Stimulated activated CD8-positive, alpha-beta memory T cell treated with anti-CD3 and anti-CD28 coated beads, Interleukin-15, amount 100 ng/mL, for 24 hours (primary cell): ENCODE results near the gene SRGAP3.

Experiments
- DNase-seq: peaks from one replicate; pipeline ENCODE4 v3.0.0-alpha.2; 2020; ENCODE audit warnings: low read depth

Gene SRGAP3

DNA sequence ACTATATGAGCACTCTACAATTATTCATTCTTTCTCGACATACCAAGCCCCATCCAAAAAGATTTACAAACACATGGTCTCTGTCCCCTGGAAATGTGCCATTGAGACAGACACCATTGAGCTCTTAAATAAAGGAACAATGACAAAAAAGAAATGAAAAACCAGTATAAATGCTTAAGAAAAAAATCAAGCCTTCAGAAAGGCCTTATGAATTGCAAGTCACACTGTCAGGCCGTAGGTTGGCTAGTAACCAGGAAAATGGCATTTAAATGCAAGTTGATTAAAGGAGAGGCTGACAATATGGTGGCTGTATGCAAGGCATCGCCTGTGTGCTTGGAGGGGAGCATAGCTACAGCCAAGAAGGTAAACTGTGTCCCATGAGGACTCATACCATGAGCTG is 49.7 kb downstream of the SRGAP3 start:
- no peak for DNase-seq

DNA sequence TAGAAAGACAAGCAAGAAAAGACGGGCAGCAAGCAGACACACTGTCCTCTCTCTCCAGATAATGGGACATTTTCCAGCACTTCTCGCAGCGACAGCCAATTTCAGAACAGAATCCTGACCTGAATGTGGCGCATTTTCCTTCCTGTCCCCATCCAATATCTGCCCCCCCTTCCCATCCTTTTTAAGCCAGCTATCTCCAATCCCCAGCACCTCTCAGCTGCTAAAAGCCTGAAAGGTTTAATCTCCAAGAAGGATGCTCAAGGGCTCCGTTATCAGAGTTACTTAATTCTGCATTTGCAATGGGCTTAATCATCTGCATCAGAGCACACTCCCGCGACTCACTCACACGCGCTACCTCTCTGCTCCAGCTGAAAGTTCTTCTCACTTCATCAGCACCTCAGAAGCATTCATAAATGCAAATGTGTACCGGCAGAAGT is 50.5 kb downstream of the SRGAP3 start:
- DNase-seq, result no peak

DNA sequence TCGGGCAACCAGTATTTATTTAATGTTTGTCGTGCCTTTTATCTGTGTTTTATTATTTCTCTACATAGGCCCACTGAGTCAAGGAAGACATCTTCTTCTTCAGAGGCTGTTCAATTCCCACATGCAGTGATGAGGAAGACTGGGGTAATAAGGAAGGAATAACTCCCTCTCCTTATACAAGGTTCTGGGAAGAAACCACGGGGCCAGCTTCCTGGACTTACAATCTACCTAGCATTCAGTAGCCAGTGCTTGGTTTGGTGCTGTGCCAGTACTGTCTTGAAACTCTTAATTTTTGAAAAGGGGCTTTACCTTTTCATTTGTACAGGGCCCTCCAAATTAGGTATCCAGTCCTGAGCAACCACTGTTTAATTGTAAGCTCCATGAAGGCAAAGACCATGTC is 51.2 kb downstream of the SRGAP3 start:
- no peak for DNase-seq

DNA sequence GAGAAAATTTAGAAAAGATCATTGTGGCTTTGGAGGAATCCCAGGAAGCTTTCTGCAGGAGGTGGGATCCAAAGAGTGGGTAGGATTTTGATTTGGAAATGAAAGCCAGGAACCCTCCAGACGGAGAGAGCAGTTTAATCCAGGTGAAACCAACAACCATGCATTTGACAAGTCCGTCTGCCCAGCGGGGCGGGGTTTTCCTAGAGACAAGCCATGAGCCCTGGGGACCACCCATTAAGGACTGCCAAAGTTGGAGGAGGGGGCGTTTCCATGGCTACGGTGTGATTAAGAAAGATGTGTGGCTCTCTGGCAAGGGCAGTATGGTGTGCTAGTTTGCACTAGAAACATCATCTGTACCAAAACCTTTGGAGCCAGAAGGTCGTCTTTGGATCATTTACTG is 53.4 kb downstream of the SRGAP3 start:
- no peak for DNase-seq

DNA sequence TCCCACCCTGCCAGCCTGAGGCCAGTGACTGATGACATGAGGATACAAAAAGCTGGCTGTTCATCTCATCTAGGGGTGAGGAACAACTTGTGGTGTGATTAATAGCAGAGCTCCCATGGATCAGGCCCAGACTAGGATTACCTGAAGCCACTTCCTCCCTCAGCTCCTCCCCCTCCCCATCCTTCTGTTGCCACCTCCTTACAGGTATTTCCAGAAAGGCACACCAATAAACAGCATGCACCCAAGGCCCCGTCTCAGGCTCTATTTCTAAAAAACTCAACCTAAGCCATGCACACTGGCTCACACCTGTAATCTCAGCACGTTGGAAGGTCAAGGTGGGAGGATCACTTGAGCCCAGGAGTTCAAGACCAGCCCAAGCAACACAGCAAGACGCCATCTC is 54.1 kb downstream of the SRGAP3 start:
- DNase-seq, result no peak

DNA sequence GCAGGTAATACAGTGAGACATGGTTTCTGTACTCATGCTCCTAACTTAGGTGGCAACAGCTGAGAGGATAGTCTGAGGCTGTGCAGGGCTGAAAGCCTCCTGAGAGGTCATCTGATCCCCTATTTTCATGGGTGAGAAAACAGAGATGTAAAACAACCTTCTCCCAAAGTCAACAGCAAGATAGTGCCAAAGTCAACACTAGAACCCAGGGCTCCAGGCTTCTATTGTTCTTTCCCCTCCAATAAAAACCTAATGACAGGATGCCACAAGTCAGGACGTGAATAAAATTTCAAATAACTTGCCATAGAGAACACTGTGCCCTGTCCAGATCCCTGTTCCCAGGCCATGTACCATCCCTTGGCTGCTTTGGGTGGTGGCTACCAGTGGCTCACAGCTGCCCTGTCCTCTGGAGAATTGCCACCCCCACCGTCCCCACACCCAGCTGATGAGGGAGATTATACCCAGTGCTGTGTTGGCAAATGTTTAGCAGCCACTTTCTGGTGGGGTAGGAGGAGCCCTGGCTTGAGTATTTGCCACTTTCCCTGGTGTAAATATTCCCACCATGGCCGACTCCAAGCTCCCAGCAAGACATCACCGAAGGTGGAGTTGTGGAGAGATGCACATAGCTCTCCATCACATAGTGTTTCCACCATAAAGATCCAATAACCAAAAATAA is 54.8 kb downstream of the SRGAP3 start:
- no peak for DNase-seq

DNA sequence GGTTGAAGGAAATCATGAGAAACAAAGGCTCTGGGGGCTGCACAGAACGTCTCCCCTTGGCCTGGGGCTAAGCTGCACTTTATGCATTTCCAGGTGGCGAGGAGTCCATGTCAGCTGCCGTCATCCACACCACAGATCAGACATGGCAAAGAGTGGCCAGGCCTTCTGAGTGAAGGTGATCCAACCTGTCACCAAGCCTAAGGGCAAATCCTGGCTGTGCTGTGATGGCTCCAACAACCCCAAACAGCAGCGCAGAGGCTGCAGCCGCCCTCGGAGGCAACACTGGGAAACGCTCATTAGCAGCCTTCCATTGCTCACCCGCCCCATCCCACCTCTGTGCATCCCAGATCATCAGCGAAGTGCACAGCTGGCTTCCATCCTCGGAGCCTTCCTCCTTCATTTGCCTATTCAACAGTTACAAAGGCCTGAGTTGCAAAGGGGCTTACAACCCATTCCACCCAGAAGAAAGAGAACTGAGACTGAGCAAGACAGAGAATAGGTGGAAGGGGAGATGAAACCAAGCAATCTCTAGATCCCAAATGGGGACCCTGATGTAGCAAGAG is 55.7 kb downstream of the SRGAP3 start:
- no peak for DNase-seq

DNA sequence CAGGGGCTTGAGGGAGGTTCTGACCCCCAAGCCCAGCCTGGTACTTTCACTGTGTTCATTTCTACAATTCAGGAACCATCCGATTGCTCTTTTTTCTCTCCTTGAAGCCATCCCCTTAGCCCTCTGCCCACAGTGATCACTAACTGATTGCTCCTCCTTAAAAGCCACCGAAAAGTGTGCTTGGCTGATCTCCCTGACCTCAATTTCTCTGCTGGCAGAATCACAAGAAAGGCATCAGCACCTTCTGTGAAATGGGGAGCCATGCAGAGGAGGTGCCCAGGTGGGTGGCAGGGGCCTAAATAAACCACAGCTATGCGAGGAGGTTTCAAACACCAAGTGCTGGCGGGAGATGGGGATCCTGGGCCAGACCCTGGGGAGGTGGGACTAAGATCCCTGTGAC is 56.2 kb downstream of the SRGAP3 start:
- DNase-seq, result no peak

DNA sequence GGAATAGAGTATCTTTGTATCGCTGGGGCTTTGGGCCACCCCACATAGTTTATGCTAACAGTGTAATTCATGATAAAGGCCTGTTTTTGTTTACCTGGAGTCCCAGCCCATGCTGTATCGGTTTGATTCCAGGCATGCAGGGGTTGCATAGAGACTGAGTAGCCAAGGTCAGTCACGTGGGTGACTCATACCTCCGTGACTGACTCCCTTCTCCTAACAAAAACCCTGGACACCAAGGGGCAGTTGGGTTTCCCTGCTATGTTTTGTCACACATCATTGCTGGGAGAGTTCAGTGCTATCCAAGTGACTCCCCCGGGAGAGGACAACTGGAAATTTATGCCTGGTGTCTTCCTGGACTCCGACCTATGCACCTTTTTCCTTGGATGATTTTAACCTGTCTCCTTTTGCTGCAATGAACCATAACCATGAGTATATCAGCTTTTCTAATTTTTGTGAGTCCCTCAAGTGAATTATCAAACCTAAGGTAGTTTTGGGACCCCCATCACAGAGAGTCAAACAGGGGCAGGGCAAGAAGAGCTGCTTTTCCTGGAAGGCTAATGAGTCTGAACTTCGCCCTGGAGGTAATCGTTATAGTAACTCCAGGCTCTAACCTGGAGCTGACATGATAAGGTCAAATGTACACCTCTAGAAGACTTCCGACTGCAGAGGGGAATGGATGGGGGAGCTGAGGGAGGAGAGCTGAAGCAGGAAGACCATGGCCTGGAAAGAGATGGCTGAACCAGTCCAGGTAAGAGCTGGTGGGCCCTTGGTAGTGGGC is 57.0 kb downstream of the SRGAP3 start:
- no peak for DNase-seq

DNA sequence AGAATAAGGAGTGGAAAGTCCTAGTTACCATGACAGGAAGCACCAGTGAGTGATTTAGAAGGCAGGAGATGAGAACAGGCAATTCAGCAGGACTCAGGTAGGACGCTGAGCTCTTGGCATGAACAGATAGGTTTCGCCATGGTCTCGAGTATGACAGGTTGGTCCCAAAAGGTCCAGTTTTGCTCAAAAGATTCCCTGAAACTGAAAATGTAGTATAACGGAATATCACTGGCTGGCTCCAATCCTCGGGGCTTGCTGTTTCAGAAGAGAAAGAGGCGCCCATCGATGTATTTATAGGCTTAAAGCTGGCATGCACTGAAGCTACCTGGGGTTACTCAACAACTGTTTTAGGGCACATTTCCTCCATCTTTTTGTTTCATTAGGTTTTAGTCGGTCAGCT is 59.2 kb downstream of the SRGAP3 start:
- DNase-seq, result no peak

DNA sequence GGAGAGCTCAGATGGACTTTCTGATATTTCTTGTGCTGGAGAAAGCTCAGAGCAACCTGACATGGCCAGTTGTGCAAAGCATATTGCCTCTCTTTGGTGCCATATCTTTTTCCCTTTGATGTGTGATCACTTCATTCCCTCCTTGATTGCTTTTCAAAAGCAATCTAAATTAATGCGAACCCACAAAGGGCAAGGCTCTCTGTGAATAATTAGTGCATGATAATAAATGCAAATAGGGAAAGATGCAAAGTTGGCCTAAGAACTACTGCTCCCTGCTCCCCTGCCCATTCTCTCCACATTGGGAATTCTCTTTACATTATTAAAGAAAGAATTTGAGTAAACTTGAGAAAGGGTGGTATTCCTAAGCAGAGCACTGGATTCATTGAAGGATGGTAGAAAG is 60.9 kb downstream of the SRGAP3 start:
- no peak for DNase-seq

DNA sequence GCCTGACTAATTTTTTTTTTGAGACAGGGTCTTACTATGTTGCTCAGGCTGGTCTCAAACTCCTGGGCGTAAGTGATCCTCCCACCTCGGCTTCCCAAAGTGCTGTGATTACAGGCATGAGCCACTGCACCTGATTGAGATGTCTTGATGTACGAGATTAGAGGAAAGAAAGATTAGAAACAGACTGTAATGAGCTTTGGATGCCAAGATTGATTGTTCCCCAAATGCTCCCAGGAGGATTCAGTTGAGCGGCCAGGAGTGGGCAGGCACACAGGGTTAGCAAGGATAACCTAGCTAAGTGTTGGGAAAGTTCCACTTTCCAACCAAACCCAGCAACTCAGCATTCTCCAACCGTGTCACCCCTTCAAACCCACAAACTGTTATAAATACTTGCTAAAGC is 63.7 kb downstream of the SRGAP3 start:
- no peak for DNase-seq

DNA sequence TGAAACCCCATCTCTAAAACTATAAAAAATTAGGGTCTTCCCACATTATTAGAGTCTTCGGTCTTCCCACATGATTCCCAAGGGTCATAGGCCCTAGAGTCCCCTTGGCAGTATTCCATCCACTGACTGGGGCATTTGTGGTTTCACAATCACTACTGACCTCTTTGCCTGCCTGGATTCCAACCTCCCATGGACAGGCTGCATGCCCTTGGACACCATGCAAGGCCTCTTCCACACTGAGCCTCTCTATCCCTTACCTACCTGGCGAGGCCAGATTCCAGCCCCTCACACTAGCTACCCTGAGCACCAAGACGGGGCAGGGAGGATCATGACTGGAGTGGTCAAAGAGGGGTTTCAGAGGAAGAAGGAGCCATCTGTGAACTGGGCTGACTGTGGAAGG is 64.4 kb downstream of the SRGAP3 start:
- no peak for DNase-seq

DNA sequence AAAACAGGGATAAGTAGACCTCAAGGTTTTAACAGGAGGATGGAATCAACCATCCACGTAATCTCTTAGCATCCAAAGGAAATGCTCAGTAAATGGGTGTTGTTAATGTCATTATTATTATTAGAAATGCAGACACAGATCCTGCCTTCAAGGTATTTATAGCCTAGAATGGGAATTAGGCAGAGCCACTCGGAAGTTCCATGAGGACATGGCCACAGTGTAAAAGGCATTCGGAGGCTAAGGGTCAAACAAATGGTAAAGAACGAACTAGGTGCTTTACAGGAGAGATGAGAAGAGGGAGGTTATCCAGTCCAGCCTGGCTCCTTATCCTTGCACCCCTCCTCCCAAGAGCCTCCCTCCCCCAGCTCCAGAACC is 65.0 kb downstream of the SRGAP3 start:
- no peak for DNase-seq

DNA sequence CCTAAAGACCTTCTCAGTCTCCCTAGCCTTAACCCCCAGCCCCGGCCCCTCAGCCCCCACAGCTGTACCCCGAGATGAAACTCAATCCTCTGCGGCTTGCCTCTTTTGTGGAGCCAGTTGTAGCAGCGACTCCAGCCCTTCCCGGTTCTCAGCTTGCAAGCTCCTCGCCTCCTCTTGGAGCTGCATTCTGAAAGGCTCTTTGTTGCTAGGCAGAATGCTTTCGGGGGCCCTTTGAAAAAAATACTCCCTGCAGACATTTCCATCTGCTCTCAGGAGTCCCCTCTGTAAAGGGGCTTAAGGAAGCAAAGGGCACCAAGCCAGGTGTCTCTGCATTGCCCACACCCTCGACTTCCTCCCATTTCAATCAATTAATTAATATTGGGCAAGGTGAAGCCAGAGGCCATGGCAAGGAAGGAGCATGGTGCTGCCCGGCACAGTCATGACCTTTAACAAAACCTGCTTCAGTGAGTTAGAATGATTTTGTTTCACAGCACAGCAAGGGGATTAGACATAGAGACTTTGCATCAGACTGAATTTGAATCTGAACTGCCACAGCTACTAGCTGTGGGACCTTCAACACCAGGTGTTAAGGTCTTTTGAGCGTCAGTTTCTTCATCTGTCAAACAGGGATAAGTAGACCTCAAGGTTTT is 65.5 kb downstream of the SRGAP3 start:
- DNase-seq, result no peak

DNA sequence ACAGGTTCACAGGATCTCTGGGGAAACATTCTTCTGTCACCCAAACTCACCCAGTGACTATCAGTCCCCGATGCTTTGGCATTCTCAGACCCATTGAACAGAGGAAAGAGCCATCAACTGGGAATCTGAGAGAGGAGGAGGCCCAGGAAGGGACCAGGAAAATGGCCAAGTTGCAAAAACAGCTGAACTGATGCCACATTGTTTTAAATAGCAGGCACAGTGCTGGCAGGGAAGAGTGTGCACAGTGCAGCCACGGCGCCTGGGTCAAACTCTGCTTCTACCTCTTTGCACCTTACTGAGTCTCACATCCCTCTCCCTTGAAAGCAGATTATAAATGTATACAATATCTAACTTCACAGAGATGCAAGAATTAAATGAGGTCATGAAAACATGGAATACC is 66.4 kb downstream of the SRGAP3 start:
- DNase-seq, result no peak

DNA sequence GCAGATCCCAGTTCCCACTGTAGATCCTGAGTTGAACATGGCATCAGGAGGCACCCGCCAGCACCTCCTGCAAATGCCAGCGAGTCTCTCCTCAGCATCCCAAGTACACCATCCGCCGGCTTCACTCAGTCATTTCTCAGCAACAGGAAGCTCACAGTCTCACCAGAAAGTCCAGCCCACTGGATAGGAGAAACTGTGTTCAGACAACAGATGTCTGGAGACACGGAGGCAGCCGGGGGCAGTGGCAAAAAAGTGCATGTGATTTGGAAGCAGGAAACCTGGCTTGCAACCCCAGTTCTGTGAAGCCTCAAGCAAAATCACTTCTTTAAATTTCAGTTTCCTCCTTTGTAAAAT is 68.7 kb downstream of the SRGAP3 start:
- no peak for DNase-seq

DNA sequence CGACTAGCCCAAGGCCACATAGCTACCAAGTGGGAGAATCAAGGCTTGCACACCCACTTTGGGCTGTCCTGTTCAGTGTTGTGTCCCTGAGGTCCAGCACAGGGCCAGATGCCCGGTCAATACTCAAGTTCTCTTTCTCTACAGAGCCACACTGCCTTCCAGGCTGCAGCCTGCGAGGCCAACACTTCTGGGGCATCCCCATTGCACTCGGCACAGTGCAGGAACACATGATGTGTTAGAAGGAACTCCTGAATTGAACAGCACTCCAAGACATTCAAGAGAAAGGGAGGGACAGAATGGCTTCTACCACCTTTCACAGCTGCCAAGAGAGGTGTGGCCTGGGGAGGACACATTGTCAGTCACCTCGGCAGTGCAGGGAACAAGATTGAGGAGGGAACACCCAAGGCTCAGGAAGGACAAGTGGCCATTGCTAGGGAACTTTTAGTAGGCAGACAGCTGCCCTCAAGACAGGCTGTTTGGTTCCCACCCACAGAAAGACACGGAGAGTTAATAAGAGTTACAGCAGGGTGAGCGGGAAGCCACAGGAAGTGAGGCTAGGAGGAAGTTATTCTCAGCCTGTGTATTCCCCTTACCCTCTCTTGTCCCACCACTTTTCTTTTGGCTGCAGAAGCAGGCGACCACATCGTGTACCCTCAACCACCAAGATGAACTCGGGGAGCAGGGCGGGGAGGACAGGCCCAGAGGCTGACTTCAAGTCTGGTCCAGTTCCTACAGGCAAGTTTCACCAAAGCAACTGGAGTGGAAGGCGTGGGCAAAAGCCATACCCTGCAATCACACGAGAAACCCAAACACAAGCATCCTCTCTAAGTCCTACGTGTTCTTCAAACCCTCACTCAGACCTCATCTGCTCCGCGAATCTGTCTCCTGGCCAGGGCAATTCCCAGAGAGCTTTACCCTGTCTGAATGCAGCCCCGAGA is 69.4 kb downstream of the SRGAP3 start:
- no peak for DNase-seq

DNA sequence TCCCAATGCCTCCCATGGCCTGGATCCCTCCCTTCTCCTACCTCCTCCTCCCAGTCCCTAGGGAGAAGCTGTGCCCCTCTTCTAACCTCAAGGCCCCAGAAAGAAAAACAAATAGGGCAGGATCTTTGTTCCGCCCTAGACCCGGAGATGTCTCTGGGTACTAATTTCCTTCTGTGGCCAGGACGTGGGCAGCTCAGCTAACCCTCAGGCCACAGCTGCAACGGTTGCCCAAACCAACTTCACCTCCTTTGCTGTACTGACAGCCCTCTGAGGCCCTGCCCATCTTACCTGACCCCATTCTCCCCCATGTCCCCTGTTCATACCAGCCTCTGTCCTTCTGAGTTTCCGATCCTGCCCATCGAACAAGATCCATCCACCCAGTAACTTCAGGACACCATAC is 70.7 kb downstream of the SRGAP3 start:
- DNase-seq, result no peak

DNA sequence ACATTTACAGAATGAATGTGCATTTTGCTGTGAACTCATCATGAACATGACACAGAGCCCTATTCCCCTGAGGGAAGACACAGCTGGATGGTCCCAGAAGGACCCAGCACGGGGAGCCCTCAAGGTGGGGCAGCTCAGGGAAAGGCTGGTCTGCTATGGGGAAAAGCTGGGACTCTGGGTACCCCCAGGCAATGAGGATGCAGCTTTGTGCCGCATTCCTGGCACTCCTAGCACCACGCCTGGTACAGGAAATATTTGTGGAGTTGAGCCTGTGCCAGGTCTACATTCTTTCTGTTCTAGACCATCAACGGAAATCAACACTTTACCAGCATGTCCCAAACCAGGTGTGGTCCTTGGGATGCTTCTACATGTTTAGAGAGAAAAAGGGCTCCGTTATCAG is 74.0 kb downstream of the SRGAP3 start:
- DNase-seq, result no peak

DNA sequence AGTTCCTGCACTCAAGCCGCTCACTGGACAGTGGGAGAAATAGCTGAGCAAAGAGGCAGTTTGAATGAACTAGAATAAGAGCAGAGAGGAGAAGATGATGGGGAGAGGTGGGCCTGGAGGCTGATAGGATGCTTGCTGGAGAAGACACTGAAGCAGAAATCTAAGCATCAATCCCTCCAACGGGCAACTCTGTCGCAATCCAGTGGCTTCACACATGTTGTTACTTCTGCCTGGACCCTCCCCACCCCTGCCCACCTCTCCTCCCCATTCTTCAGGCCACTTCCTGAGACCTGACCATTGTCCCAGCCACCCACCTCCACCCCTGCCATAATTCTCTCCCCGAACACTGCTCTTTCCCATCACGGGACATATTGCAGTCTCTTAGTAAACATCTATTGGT is 76.0 kb downstream of the SRGAP3 start:
- no peak for DNase-seq

DNA sequence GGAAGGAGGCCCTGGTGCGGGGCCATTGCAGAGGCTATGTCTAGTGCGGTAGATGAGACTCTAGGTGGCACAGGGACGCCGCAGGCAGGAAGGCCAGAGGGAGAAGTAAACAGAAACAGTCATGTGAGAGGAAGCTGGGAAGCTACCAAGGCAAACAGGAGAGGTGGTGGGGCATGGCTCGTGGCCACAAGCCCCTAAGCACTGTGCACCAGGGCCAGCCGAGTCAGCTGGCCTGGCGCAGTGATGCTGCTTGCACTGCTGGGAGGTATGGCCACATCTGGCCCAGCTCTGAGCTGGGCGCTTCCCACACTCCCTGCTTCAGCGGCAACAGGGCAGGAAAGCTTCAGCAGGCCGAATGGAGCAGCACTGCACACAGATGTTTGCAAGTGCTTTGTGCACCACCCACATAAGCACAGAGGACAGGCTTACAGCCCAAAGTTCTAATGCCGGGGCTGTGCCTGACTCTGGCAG is 76.6 kb downstream of the SRGAP3 start:
- no peak for DNase-seq
